Tibial nerve (tissue), 4 donors: ENCODE results near the gene RHNO1.

ENCODE experiments used
- CTCF ChIP-seq, 5 experiments: fragments of 200-600 bp in 3 of 5; fragments of 450-650 bp in 2 of 5; sonication (generic) in 3 of 5; IDR thresholded peaks; one replicate each; pipeline ENCODE4 v1.5.1; 2016 to 2019; ENCODE audit warnings: antibody characterized with exemption in 5 of 5, mild to moderate bottlenecking in 3 of 5, moderate library complexity in 2 of 5
- EP300 ChIP-seq, 2 donors: sonication (generic); formaldehyde crosslinking; IDR thresholded peaks; one replicate each; pipeline ENCODE4 v1.6.1; 2017; ENCODE audit warnings: antibody characterized with exemption in 2 of 2, mild to moderate bottlenecking in 1 of 2
- POLR2A ChIP-seq, 2 donors: fragments of 450-650 bp; IDR thresholded peaks; one replicate each; pipeline ENCODE4 v1.6.1; 2017; ENCODE audit warnings: antibody characterized with exemption in 2 of 2, mild to moderate bottlenecking in 2 of 2, moderate library complexity in 2 of 2

GRCh38 chr12:2890388-2891239 is 13.6 kb downstream of the RHNO1 start, which contains the start of gene TULP3:
- peak; percentile 81 to 99 for TF ChIP-seq POLR2A (IDR thresholded peaks at IDR 0.05)
- TF ChIP-seq CTCF (IDR thresholded peaks at IDR 0.05), result peak in 3 of 5 experiments; percentile 12 to 46 (median 26)
- peak; percentile 81 to 99 for TF ChIP-seq EP300 (IDR thresholded peaks at IDR 0.05)
